Liver (tissue), 9 donors: ENCODE measurements around the gene TNFRSF1B. TPM values are rescaled to one million over a fixed set of nuclear protein-coding genes. Genes with fewer than 3 reads are reported as not detected.

ENCODE experiments used
- DNase-seq: peaks from one replicate; pipeline ENCODE4 v3.0.0-alpha.2; 2017; ENCODE audit warnings: low spot score
- H3K27ac ChIP-seq, 2 donors: one replicate each; pipeline ENCODE4 v1.7.0; 2013; ENCODE audit warnings: inconsistent platforms in 2 of 2, low read length in 2 of 2, control low read depth in 1 of 2, low read depth in 1 of 2, mild to moderate bottlenecking in 1 of 2
- H3K27me3 ChIP-seq, 4 donors: one replicate each; pipeline versions ENCODE4 v1.6.1 to v1.7.0; 2013; ENCODE audit warnings: low read length in 3 of 4, inconsistent platforms in 1 of 4, mild to moderate bottlenecking in 1 of 4, moderate library complexity in 1 of 4; ENCODE audit not compliant: control insufficient read depth in 4 of 4, insufficient read depth in 4 of 4
- H3K36me3 ChIP-seq, 4 donors: one replicate each; pipeline versions ENCODE4 v1.6.1 to v1.7.0; 2013; ENCODE audit warnings: low read length in 3 of 4, mild to moderate bottlenecking in 3 of 4, low read depth in 1 of 4, moderate library complexity in 1 of 4; ENCODE audit not compliant: control insufficient read depth in 4 of 4, insufficient read depth in 3 of 4
- H3K4me1 ChIP-seq, 4 donors: one replicate each; pipeline versions ENCODE4 v1.6.1 to v1.7.0; 2013; ENCODE audit warnings: low read length in 3 of 4, mild to moderate bottlenecking in 3 of 4, moderate library complexity in 1 of 4; ENCODE audit not compliant: control insufficient read depth in 4 of 4, insufficient read depth in 4 of 4
- H3K4me3 ChIP-seq, 3 donors: one replicate each; pipeline versions ENCODE4 v1.6.1 to v1.7.0; 2013; ENCODE audit warnings: low read length in 3 of 3, control low read depth in 1 of 3, low read depth in 1 of 3, mild to moderate bottlenecking in 1 of 3
- H3K9ac ChIP-seq, 2 donors: one replicate each; pipeline ENCODE4 v1.7.0; 2013; ENCODE audit warnings: low read length in 2 of 2, mild to moderate bottlenecking in 2 of 2, moderate library complexity in 2 of 2, control low read depth in 1 of 2, low read depth in 1 of 2
- H3K9me3 ChIP-seq, 4 donors: one replicate each; pipeline versions ENCODE4 v1.6.1 to v1.7.0; 2013; ENCODE audit warnings: low read length in 3 of 4; ENCODE audit not compliant: control insufficient read depth in 4 of 4
- EGR1 ChIP-seq, 2 donors: IDR thresholded peaks; 2 replicates each; pipeline ENCODE4 v1.6.1; 2016 to 2018; ENCODE audit warnings: antibody characterized with exemption in 2 of 2, low read depth in 2 of 2
- FOXA1 ChIP-seq: IDR thresholded peaks from 2 replicates; pipeline ENCODE4 v1.6.1; 2016; ENCODE audit warnings: antibody characterized with exemption
- FOXA2 ChIP-seq: IDR thresholded peaks from 2 replicates; pipeline ENCODE4 v1.6.1; 2016; ENCODE audit warnings: antibody characterized with exemption
- GABPA ChIP-seq, 2 donors: IDR thresholded peaks in 1 of 2; conservative IDR thresholded peaks in 1 of 2; 2 replicates each; pipeline ENCODE4 v1.6.1; 2016; ENCODE audit warnings: antibody characterized with exemption in 2 of 2, mild to moderate bottlenecking in 1 of 2, moderate library complexity in 1 of 2
- HNF4A ChIP-seq, 2 donors: conservative IDR thresholded peaks; 2 replicates each; pipeline ENCODE4 v1.6.1; 2016; ENCODE audit warnings: antibody characterized with exemption in 2 of 2, mild to moderate bottlenecking in 2 of 2
- HNF4G ChIP-seq: IDR thresholded peaks from 2 replicates; pipeline ENCODE4 v1.6.1; 2016; ENCODE audit warnings: antibody characterized with exemption
- JUND ChIP-seq, 2 donors: IDR thresholded peaks; 2 replicates each; pipeline ENCODE4 v1.6.1; 2016; ENCODE audit warnings: antibody characterized with exemption in 2 of 2
- NR2F2 ChIP-seq: IDR thresholded peaks from 2 replicates; pipeline ENCODE4 v1.6.1; 2016; ENCODE audit warnings: antibody characterized with exemption
- RAD21 ChIP-seq, 2 donors: IDR thresholded peaks; 2 replicates each; pipeline ENCODE4 v1.6.1; 2016; ENCODE audit warnings: antibody characterized with exemption in 2 of 2, mild to moderate bottlenecking in 2 of 2
- RXRA ChIP-seq, 2 donors: IDR thresholded peaks; 2 replicates each; pipeline ENCODE4 v1.6.1; 2017 to 2018; ENCODE audit warnings: antibody characterized with exemption in 2 of 2, mild to moderate bottlenecking in 1 of 2
- SP1 ChIP-seq: IDR thresholded peaks from 2 replicates; pipeline ENCODE4 v1.6.1; 2018; ENCODE audit warnings: antibody characterized with exemption, mild to moderate bottlenecking
- TAF1 ChIP-seq: conservative IDR thresholded peaks from 2 replicates; pipeline ENCODE4 v1.6.1; 2016; ENCODE audit warnings: antibody characterized with exemption, mild to moderate bottlenecking
- YY1 ChIP-seq: IDR thresholded peaks from 2 replicates; pipeline ENCODE4 v1.6.1; 2016; ENCODE audit warnings: antibody characterized with exemption, mild to moderate bottlenecking
- WGBS: extraction: QIAGEN DNeasy Blood & Tissue Kit; methylation state at CpG from one replicate; pipeline ENCODE4 v1.1.7; 2013; 5-methylcytosine and 5-hydroxymethylcytosine counted together
- polyA plus RNA-seq, 2 donors: library from polyadenylated mRNA; stranded (reverse) in 1 of 2; unstranded in 1 of 2; fragments of 200-250 nt in 1 of 2; fragments of >200 nt in 1 of 2; fragmentation: Nextera tagmentation in 1 of 2; extraction: Ambion mirVana in 1 of 2; gene quantifications; one replicate each; pipeline versions ENCODE4 v1.2.1 to v1.2.3, GENCODE V29; 2013 to 2015
- total RNA-seq, 2 donors: library from RNA; depleted of rRNA; stranded (reverse); fragments of >200 nt; gene quantifications; one replicate each; pipeline ENCODE4 v1.2.3, GENCODE V29; 2014
- TF ChIP-seq, protein P1 (sequence below): fragments of 150-350 bp; IDR thresholded peaks from 2 replicates; pipeline ENCODE4 v1.5.1; 2017; ENCODE audit warnings: improper control_type of control experiment, low read depth, low read length; ENCODE audit not compliant: missing input control
- TF ChIP-seq, protein P2 (sequence below): IDR thresholded peaks from 2 replicates; pipeline ENCODE4 v1.6.1; 2016; ENCODE audit warnings: antibody characterized with exemption
- TF ChIP-seq, protein P3 (sequence below): IDR thresholded peaks from 2 replicates; pipeline ENCODE4 v1.6.1; 2016; ENCODE audit warnings: antibody characterized with exemption
- TF ChIP-seq, protein P4 (sequence below): IDR thresholded peaks from 2 replicates; pipeline ENCODE4 v1.6.1; 2016; ENCODE audit warnings: antibody characterized with exemption, mild to moderate bottlenecking
- TF ChIP-seq, protein P5 (sequence below): IDR thresholded peaks from 2 replicates; pipeline ENCODE4 v1.6.1; 2016; ENCODE audit warnings: antibody characterized with exemption
- donor health status: healthy.
- donor health status: healthy.
- donor health status: healthy.
- donor health status: healthy.
- donor health status: healthy.

TNFRSF1B gene
- total and polyA plus RNA-seq, 4 donors = 7.2 to 19.6 (median 16.5) TPM

DNA sequence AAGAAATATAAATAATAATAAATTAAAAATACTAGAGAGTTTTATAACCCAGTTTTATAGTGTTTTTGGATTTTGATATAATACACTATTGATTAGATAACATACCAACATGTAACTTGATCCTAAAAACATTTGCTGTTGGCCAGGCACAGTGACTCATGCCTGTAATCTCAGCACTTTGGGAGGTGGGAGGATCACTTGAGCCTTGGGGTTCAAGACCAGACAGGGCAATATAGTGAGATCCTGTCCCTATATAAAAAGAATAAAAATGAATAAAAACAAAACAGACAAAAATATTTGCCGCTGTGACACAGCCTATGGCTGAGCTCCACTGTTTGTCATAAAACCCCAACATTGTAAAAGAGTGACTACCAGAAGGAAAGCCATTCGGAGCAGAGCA, 89.1 kb downstream of the TNFRSF1B start (continued):
- TF ChIP-seq, protein P1, sequence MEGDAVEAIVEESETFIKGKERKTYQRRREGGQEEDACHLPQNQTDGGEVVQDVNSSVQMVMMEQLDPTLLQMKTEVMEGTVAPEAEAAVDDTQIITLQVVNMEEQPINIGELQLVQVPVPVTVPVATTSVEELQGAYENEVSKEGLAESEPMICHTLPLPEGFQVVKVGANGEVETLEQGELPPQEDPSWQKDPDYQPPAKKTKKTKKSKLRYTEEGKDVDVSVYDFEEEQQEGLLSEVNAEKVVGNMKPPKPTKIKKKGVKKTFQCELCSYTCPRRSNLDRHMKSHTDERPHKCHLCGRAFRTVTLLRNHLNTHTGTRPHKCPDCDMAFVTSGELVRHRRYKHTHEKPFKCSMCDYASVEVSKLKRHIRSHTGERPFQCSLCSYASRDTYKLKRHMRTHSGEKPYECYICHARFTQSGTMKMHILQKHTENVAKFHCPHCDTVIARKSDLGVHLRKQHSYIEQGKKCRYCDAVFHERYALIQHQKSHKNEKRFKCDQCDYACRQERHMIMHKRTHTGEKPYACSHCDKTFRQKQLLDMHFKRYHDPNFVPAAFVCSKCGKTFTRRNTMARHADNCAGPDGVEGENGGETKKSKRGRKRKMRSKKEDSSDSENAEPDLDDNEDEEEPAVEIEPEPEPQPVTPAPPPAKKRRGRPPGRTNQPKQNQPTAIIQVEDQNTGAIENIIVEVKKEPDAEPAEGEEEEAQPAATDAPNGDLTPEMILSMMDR = no peak
- TF ChIP-seq FOXA2 (no peak), GABPA (IDR thresholded peaks at IDR 0.05 in 1 of 2, conservative IDR thresholded peaks at IDR 0.05 in 1 of 2) (no peak), SP1 (no peak), RXRA (IDR thresholded peaks at IDR 0.05) (no peak), NR2F2 (no peak)

DNA sequence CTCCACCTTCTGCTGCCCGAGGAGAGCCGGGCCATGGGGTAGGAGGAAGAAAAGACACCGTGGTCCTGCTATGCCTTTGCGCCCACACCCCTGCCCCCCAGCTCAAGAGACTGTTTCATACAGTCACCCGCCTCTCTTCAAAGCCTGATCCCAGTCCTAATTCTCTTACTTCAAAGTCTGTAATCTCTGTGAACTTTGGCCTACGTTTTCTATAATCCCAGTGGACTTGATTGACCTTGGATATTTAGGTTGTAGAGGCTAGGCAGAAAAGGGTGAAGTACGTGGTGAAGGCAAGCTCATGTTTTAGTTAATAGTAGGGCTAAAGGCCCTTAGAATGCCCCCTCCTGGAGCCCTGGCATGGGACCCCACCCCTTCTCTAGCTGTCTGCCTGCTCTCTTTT, 91.5 kb downstream of the TNFRSF1B start:
- Histone ChIP-seq H3K4me1 (no peaks in the 10 kb centered on the region), H3K9me3 (no peaks in the 10 kb centered on the region), H3K4me3 (no peak overlapping the region), H3K36me3 (peaks cover 18 to 73% (median 47%) of the 10 kb centered on the region in 4 donors), H3K27me3 (no peaks in the 10 kb centered on the region), H3K9ac (no peak overlapping the region), H3K27ac (no peak overlapping the region)
- WGBS = 87% methylated on average over 7 of the region's 7 CpGs
- no peak for DNase-seq
- TF ChIP-seq FOXA1 = no peak
- TF ChIP-seq, protein P2, sequence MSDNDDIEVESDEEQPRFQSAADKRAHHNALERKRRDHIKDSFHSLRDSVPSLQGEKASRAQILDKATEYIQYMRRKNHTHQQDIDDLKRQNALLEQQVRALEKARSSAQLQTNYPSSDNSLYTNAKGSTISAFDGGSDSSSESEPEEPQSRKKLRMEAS = no peak
- TF ChIP-seq HNF4G = no peak
- no peak for TF ChIP-seq EGR1 (IDR thresholded peaks at IDR 0.05; ENCODE audit: low read depth in 2 of 2)
- TF ChIP-seq GABPA (IDR thresholded peaks at IDR 0.05 in 1 of 2, conservative IDR thresholded peaks at IDR 0.05 in 1 of 2) = no peak
- TF ChIP-seq, protein P3, sequence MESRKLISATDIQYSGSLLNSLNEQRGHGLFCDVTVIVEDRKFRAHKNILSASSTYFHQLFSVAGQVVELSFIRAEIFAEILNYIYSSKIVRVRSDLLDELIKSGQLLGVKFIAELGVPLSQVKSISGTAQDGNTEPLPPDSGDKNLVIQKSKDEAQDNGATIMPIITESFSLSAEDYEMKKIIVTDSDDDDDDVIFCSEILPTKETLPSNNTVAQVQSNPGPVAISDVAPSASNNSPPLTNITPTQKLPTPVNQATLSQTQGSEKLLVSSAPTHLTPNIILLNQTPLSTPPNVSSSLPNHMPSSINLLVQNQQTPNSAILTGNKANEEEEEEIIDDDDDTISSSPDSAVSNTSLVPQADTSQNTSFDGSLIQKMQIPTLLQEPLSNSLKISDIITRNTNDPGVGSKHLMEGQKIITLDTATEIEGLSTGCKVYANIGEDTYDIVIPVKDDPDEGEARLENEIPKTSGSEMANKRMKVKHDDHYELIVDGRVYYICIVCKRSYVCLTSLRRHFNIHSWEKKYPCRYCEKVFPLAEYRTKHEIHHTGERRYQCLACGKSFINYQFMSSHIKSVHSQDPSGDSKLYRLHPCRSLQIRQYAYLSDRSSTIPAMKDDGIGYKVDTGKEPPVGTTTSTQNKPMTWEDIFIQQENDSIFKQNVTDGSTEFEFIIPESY = no peak
- TF ChIP-seq, protein P4, sequence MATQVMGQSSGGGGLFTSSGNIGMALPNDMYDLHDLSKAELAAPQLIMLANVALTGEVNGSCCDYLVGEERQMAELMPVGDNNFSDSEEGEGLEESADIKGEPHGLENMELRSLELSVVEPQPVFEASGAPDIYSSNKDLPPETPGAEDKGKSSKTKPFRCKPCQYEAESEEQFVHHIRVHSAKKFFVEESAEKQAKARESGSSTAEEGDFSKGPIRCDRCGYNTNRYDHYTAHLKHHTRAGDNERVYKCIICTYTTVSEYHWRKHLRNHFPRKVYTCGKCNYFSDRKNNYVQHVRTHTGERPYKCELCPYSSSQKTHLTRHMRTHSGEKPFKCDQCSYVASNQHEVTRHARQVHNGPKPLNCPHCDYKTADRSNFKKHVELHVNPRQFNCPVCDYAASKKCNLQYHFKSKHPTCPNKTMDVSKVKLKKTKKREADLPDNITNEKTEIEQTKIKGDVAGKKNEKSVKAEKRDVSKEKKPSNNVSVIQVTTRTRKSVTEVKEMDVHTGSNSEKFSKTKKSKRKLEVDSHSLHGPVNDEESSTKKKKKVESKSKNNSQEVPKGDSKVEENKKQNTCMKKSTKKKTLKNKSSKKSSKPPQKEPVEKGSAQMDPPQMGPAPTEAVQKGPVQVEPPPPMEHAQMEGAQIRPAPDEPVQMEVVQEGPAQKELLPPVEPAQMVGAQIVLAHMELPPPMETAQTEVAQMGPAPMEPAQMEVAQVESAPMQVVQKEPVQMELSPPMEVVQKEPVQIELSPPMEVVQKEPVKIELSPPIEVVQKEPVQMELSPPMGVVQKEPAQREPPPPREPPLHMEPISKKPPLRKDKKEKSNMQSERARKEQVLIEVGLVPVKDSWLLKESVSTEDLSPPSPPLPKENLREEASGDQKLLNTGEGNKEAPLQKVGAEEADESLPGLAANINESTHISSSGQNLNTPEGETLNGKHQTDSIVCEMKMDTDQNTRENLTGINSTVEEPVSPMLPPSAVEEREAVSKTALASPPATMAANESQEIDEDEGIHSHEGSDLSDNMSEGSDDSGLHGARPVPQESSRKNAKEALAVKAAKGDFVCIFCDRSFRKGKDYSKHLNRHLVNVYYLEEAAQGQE = no peak
- no peak for TF ChIP-seq HNF4A (conservative IDR thresholded peaks at IDR 0.05)
- TF ChIP-seq SP1 = no peak
- TF ChIP-seq TAF1 = no peak
- TF ChIP-seq, protein P5, sequence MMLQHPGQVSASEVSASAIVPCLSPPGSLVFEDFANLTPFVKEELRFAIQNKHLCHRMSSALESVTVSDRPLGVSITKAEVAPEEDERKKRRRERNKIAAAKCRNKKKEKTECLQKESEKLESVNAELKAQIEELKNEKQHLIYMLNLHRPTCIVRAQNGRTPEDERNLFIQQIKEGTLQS = no peak
- no peak for TF ChIP-seq JUND (IDR thresholded peaks at IDR 0.05)
- no peak for TF ChIP-seq YY1
- TF ChIP-seq RAD21 (IDR thresholded peaks at IDR 0.05) = no peak
- TF ChIP-seq, protein P1 = no peak
